Measurements from ENCODE around the gene VSIR. TPM values are rescaled to one million over a fixed set of nuclear protein-coding genes. Genes with fewer than 3 reads are reported as not detected.

Gene VSIR
- total RNA-seq, 4 donors from 2014 or later = 37.8 to 118 (median 90.3) TPM

- H3K27ac ChIP-seq (replicated peaks in 1 of 4) = no peak overlapping the region
- no peaks in the 10 kb centered on the region for H3K9me3 ChIP-seq
- no peaks in the 10 kb centered on the region for H3K27me3 ChIP-seq
- H3K36me3 ChIP-seq = no peaks in the 10 kb centered on the region
- no peak for DNase-seq (ENCODE audit: extremely low spot score)
- TF ChIP-seq EP300 (IDR thresholded peaks at IDR 0.05) (no peak), POLR2A (IDR thresholded peaks at IDR 0.05; ENCODE audit: low read depth) (no peak), POLR2AphosphoS5 (IDR thresholded peaks at IDR 0.05) (no peak), CTCF (IDR thresholded peaks at IDR 0.05) (no peak)
- H3K4me1 ChIP-seq = peaks cover 3 to 18% (median 11%) of the 10 kb centered on the region in 4 donors
- 87% methylated on average over 5 of the region's 5 CpGs for WGBS
- intact Hi-C loops (cut with DNase I) = loop anchor here (5.0 kb wide), 4 partner anchors 95 to 390 kb away; partner anchors contain the start of gene SLC29A3
- no peak overlapping the region for H3K4me3 ChIP-seq
Observed at GRCh38 chr10:71707240-71707789, 66.0 kb downstream of the VSIR start.

- H3K27me3 ChIP-seq = no peaks in the 10 kb centered on the region
- no peaks in the 10 kb centered on the region for H3K36me3 ChIP-seq
- H3K9me3 ChIP-seq = no peaks in the 10 kb centered on the region
- H3K4me1 ChIP-seq = peaks cover 3 to 19% (median 11%) of the 10 kb centered on the region in 4 donors
- no peak for DNase-seq (ENCODE audit: extremely low spot score)
- no peak overlapping the region for H3K4me3 ChIP-seq
- no peak overlapping the region for H3K27ac ChIP-seq (replicated peaks in 1 of 4)
- no peak for TF ChIP-seq CTCF (IDR thresholded peaks at IDR 0.05)
- no peak for TF ChIP-seq EP300 (IDR thresholded peaks at IDR 0.05)
- no peak for TF ChIP-seq POLR2A (IDR thresholded peaks at IDR 0.05; ENCODE audit: low read depth)
- TF ChIP-seq POLR2AphosphoS5 (IDR thresholded peaks at IDR 0.05) = no peak
- 94% methylated on average over 33 of the region's 35 CpGs for WGBS
- intact Hi-C loops (cut with DNase I) = loop anchor here (5.0 kb wide), 4 partner anchors 94 to 389 kb away; partner anchors contain the start of gene SLC29A3
Observed at GRCh38 chr10:71706216-71707121, 66.9 kb downstream of the VSIR start.

GRCh38 chr10:71705582-71705981, 67.7 kb downstream of the VSIR start:
- no peak for TF ChIP-seq EP300 (IDR thresholded peaks at IDR 0.05)
- no peak for TF ChIP-seq POLR2A (IDR thresholded peaks at IDR 0.05; ENCODE audit: low read depth)
- no peak for TF ChIP-seq CTCF (IDR thresholded peaks at IDR 0.05)
- TF ChIP-seq POLR2AphosphoS5 (IDR thresholded peaks at IDR 0.05) = no peak

GRCh38 chr10:71704816-71705215, 68.5 kb downstream of the VSIR start:
- WGBS = no CpG with 5 or more reads among the region's 18 CpGs
- H3K36me3 ChIP-seq = no peaks in the 10 kb centered on the region
- H3K27me3 ChIP-seq = no peaks in the 10 kb centered on the region
- no peaks in the 10 kb centered on the region for H3K9me3 ChIP-seq
- H3K27ac ChIP-seq (replicated peaks in 1 of 4) = no peak overlapping the region
- intact Hi-C loops (cut with DNase I) = loop anchor here (5.0 kb wide), 4 partner anchors 93 to 388 kb away; partner anchors contain the start of gene SLC29A3
- TF ChIP-seq EP300 (IDR thresholded peaks at IDR 0.05) = no peak
- no peak for TF ChIP-seq POLR2A (IDR thresholded peaks at IDR 0.05; ENCODE audit: low read depth)
- no peak for TF ChIP-seq POLR2AphosphoS5 (IDR thresholded peaks at IDR 0.05)
- TF ChIP-seq CTCF (IDR thresholded peaks at IDR 0.05) = no peak
- H3K4me1 ChIP-seq = peaks cover 13 to 34% (median 22%) of the 10 kb centered on the region in 4 donors
- DNase-seq (ENCODE audit: extremely low spot score) = no peak
- no peak overlapping the region for H3K4me3 ChIP-seq

More at GRCh38 chr10:71705582-71705981, 67.7 kb downstream of the VSIR start:
- H3K27ac ChIP-seq (replicated peaks in 1 of 4) = no peak overlapping the region
- H3K27me3 ChIP-seq = no peaks in the 10 kb centered on the region
- H3K36me3 ChIP-seq = no peaks in the 10 kb centered on the region
- H3K4me3 ChIP-seq = no peak overlapping the region
- no peak for DNase-seq (ENCODE audit: extremely low spot score)
- H3K4me1 ChIP-seq = peaks cover 11 to 27% (median 17%) of the 10 kb centered on the region in 4 donors
- H3K9me3 ChIP-seq = no peaks in the 10 kb centered on the region
- intact Hi-C loops (cut with DNase I) = loop anchor here (5.0 kb wide), 4 partner anchors 93 to 388 kb away; partner anchors contain the start of gene SLC29A3
- WGBS = 73% methylated on average over 2 of the region's 2 CpGs
